HT-29 (cell line): Measurements from ENCODE around the gene SCMH1. TPM values are rescaled to one million over a fixed set of nuclear protein-coding genes. Genes with fewer than 3 reads are reported as not detected.
"Not testable (repeated sequence)": the region's sequence is repeated elsewhere in the genome, so short reads cannot be mapped to it uniquely, and the experiment has no call there.

Experiments
- DNase-seq: peaks from one replicate; pipeline ENCODE4 v3.0.0-alpha.2; 2015; ENCODE audit warnings: low spot score
- total RNA-seq: library from RNA; depleted of rRNA; stranded (reverse); fragments of >200 nt; shearing (Covaris generic); gene quantifications from 2 replicates; pipeline ENCODE4 v1.2.3, GENCODE V29; 2014

The SCMH1 gene
- total RNA-seq, 1 experiment from 2014 or later: 24.7 TPM

GRCh38 chr1:41213341-41213740 lies 28.8 kb downstream of the SCMH1 start:
- no peak for DNase-seq

GRCh38 chr1:41211608-41212007 lies 30.5 kb downstream of the SCMH1 start:
- not testable (repeated sequence) for DNase-seq

- not testable (repeated sequence) for DNase-seq
These were observed 35.1 kb downstream of the SCMH1 start for GRCh38 chr1:41207053-41207452.

- DNase-seq: no peak
These were observed 41.4 kb downstream of the SCMH1 start for GRCh38 chr1:41200728-41201127.

- no peak for DNase-seq
These were observed 42.7 kb downstream of the SCMH1 start for GRCh38 chr1:41199375-41199774.

GRCh38 chr1:41192456-41193178 lies 49.5 kb downstream of the SCMH1 start:
- DNase-seq: no peak

- no peak for DNase-seq
These were observed 57.7 kb downstream of the SCMH1 start for GRCh38 chr1:41184446-41184845.

GRCh38 chr1:41178230-41178629 lies 63.9 kb downstream of the SCMH1 start:
- DNase-seq: not testable (repeated sequence)

- no peak for DNase-seq
These were observed 66.6 kb downstream of the SCMH1 start for GRCh38 chr1:41175546-41175945.

GRCh38 chr1:41174170-41174569 lies 67.9 kb downstream of the SCMH1 start:
- no peak for DNase-seq

GRCh38 chr1:41173651-41174050 lies 68.5 kb downstream of the SCMH1 start:
- DNase-seq: no peak

GRCh38 chr1:41171266-41171874 lies 70.7 kb downstream of the SCMH1 start:
- DNase-seq: no peak

GRCh38 chr1:41169799-41170180 lies 72.3 kb downstream of the SCMH1 start:
- no peak for DNase-seq

- DNase-seq: no peak
These were observed 72.9 kb downstream of the SCMH1 start for GRCh38 chr1:41169066-41169798.

- DNase-seq: no peak
These were observed 74.4 kb downstream of the SCMH1 start for GRCh38 chr1:41167667-41168066.

GRCh38 chr1:41164727-41165126 lies 77.4 kb downstream of the SCMH1 start:
- no peak for DNase-seq

- DNase-seq: no peak
These were observed 79.7 kb downstream of the SCMH1 start for GRCh38 chr1:41162441-41162840.

GRCh38 chr1:41161846-41162245 lies 80.3 kb downstream of the SCMH1 start:
- no peak for DNase-seq

- DNase-seq: no peak
These were observed 81.5 kb downstream of the SCMH1 start for GRCh38 chr1:41160498-41161110.

GRCh38 chr1:41158966-41159365 lies 83.1 kb downstream of the SCMH1 start:
- DNase-seq: no peak

GRCh38 chr1:41158147-41158875 lies 83.8 kb downstream of the SCMH1 start:
- DNase-seq: no peak

- no peak for DNase-seq
These were observed 87.0 kb downstream of the SCMH1 start for GRCh38 chr1:41155105-41155504.
